Panc1 (cell line): Measurements from ENCODE around the gene NTMT1. TPM values are rescaled to one million over a fixed set of nuclear protein-coding genes. Genes with fewer than 3 reads are reported as not detected.
A peak's percentile ranks its signal among the peaks of the same experiment; 100 is the strongest.
"Not testable (repeated sequence)": the region's sequence is repeated elsewhere in the genome, so short reads cannot be mapped to it uniquely, and the experiment has no call there.

Source experiments
- ATAC-seq: fragments of 200-7000 bp; cut with Tn5 transposase; 2 replicates; pipeline ENCODE4 v1.9.1; 2020; ENCODE audit warnings: mild to moderate bottlenecking, moderate library complexity
- BruUV-seq: library from RNA; stranded (reverse); fragments of 400-500 nt; replicated peaks from 2 replicates; lab custom pipeline; 2021; lab: Mats Ljungman, UMichigan
- CTCF ChIA-PET: fragments of 300-600 bp; sonication (Branson Sonifier 250); formaldehyde crosslinking; loops from one replicate; lab custom pipeline; 2022; ENCODE audit warnings: antibody characterized with exemption; lab: Charles Lee
- POLR2A ChIA-PET: fragments of 300-600 bp; sonication (Branson Sonifier 250); formaldehyde crosslinking; loops from one replicate; lab custom pipeline; 2022; ENCODE audit warnings: antibody characterized with exemption; lab: Charles Lee
- DNase-seq: peaks from one replicate; pipeline ENCODE4 v3.0.0-alpha.2; 2010; ENCODE audit warnings: low read depth, low spot score
- H3K27ac ChIP-seq: 2 replicates; pipeline ENCODE4 v1.5.1; 2011; ENCODE audit warnings: mild to moderate bottlenecking, low read length, inconsistent platforms
- H3K27me3 ChIP-seq: fragments of 200-500 bp; sonication (Bioruptor generic); 2 replicates; pipeline ENCODE4 v1.6.0; 2014; ENCODE audit warnings: low read length, inconsistent platforms; ENCODE audit not compliant: control insufficient read depth, insufficient read depth
- H3K36me3 ChIP-seq: fragments of 200-500 bp; sonication (Bioruptor generic); 2 replicates; pipeline ENCODE4 v1.5.1; 2014; ENCODE audit warnings: inconsistent platforms, mild to moderate bottlenecking, low read length, moderate library complexity; ENCODE audit not compliant: control insufficient read depth, insufficient read depth
- H3K4me1 ChIP-seq: 2 replicates; pipeline ENCODE4 v1.5.1; 2011; ENCODE audit warnings: inconsistent platforms, mild to moderate bottlenecking, low read length, moderate library complexity; ENCODE audit not compliant: control insufficient read depth, insufficient read depth
- H3K4me3 ChIP-seq, 2 experiments: 2 replicates each; pipeline ENCODE4 v1.5.1; 2011 to 2012; ENCODE audit warnings: low read depth in 2 of 2, low read length in 2 of 2, mild to moderate bottlenecking in 2 of 2, inconsistent platforms in 1 of 2, moderate library complexity in 1 of 2
- H3K9me3 ChIP-seq: fragments of 200-500 bp; sonication (Bioruptor generic); 2 replicates; pipeline ENCODE4 v1.5.1; 2014; ENCODE audit warnings: low read depth, mild to moderate bottlenecking, inconsistent platforms, low read length, moderate library complexity; ENCODE audit not compliant: control insufficient read depth, insufficient read depth
- POLR2AphosphoS5 ChIP-seq: IDR thresholded peaks from 2 replicates; pipeline ENCODE4 v1.6.1; 2012; ENCODE audit warnings: mild to moderate bottlenecking, low read depth, low read length, moderate library complexity
- SIN3A ChIP-seq: IDR thresholded peaks from 2 replicates; pipeline ENCODE4 v1.6.1; 2012; ENCODE audit warnings: low read depth, mild to moderate bottlenecking, low read length, moderate library complexity, borderline replicate concordance; ENCODE audit not compliant: insufficient read depth
- TCF7L2 ChIP-seq: IDR thresholded peaks from 2 replicates; pipeline ENCODE4 v1.6.1; 2011; ENCODE audit warnings: mild to moderate bottlenecking, low read depth, low read length, inconsistent platforms
- in situ Hi-C: cut with HindIII; loops from 2 replicates; pipeline ENCODE4 v1.10.0; 2016; ENCODE audit warnings: low sequenced_read_pairs, low pct_unique_long_range_greater_than_20kb
- intact Hi-C: fragments of 100-400 bp; cut with micrococcal nuclease; formaldehyde crosslinking; loops from one replicate; pipeline ENCODE4 v1.10.0; 2022; ENCODE audit not compliant: unreplicated experiment
- total RNA-seq: library from RNA; stranded (reverse); gene quantifications from one replicate; pipeline ENCODE4 v1.2.1, GENCODE V29; 2021; ENCODE audit not compliant: unreplicated experiment
- TF ChIP-seq, protein P1 (sequence below), 2 experiments: IDR thresholded peaks; 2 replicates each; pipeline ENCODE4 v1.6.1; 2011 to 2012; ENCODE audit warnings: low read depth in 2 of 2, control low read depth in 1 of 2, low read length in 1 of 2, mild to moderate bottlenecking in 1 of 2, moderate library complexity in 1 of 2; ENCODE audit not compliant: insufficient read depth in 1 of 2
- TF ChIP-seq, protein P2 (sequence below): fragments of 450-650 bp; IDR thresholded peaks from 2 replicates; pipeline ENCODE4 v1.5.1; 2017; ENCODE audit warnings: mild to moderate bottlenecking

Gene NTMT1
- total RNA-seq, 1 experiment from 2014 or later, result 47.5 TPM

DNA sequence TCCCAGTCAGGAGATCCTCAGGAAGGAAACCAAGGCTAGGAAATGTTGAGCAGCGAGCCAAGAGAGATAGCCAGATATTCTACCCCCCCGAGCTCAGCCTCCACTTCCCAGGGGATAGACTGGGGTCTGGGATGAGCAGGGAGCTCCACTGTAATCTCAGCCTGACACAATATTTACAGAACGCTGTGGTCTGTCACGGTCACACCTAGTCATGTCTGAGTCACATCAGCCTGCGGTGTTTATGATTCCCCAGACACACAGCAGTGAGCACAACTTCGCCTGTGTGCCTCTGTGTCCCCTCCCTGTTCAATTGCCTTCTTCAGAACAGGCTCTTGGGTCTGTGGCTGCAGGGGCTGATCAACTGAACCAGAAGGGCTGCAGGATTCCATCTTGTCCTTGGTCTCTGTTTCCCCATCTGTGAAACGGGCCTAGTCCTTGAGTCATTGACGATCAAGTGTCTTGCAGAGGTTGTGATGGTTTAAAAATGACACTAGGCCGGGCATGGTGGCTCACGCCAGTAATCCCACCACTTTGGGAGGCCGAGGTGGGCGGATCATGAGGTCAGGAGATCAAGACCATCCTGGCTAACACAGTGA, 30.9 kb downstream of the NTMT1 start:
- in situ Hi-C loops, result no loop called here
- TF ChIP-seq, protein P1, sequence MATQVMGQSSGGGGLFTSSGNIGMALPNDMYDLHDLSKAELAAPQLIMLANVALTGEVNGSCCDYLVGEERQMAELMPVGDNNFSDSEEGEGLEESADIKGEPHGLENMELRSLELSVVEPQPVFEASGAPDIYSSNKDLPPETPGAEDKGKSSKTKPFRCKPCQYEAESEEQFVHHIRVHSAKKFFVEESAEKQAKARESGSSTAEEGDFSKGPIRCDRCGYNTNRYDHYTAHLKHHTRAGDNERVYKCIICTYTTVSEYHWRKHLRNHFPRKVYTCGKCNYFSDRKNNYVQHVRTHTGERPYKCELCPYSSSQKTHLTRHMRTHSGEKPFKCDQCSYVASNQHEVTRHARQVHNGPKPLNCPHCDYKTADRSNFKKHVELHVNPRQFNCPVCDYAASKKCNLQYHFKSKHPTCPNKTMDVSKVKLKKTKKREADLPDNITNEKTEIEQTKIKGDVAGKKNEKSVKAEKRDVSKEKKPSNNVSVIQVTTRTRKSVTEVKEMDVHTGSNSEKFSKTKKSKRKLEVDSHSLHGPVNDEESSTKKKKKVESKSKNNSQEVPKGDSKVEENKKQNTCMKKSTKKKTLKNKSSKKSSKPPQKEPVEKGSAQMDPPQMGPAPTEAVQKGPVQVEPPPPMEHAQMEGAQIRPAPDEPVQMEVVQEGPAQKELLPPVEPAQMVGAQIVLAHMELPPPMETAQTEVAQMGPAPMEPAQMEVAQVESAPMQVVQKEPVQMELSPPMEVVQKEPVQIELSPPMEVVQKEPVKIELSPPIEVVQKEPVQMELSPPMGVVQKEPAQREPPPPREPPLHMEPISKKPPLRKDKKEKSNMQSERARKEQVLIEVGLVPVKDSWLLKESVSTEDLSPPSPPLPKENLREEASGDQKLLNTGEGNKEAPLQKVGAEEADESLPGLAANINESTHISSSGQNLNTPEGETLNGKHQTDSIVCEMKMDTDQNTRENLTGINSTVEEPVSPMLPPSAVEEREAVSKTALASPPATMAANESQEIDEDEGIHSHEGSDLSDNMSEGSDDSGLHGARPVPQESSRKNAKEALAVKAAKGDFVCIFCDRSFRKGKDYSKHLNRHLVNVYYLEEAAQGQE (IDR thresholded peaks at IDR 0.05; ENCODE audit: insufficient read depth in 1 of 2, low read depth in 2 of 2, low read length in 1 of 2), result no peak
- TF ChIP-seq TCF7L2, result no peak
- TF ChIP-seq POLR2AphosphoS5, result no peak
- no peak for TF ChIP-seq SIN3A
- TF ChIP-seq, protein P2, sequence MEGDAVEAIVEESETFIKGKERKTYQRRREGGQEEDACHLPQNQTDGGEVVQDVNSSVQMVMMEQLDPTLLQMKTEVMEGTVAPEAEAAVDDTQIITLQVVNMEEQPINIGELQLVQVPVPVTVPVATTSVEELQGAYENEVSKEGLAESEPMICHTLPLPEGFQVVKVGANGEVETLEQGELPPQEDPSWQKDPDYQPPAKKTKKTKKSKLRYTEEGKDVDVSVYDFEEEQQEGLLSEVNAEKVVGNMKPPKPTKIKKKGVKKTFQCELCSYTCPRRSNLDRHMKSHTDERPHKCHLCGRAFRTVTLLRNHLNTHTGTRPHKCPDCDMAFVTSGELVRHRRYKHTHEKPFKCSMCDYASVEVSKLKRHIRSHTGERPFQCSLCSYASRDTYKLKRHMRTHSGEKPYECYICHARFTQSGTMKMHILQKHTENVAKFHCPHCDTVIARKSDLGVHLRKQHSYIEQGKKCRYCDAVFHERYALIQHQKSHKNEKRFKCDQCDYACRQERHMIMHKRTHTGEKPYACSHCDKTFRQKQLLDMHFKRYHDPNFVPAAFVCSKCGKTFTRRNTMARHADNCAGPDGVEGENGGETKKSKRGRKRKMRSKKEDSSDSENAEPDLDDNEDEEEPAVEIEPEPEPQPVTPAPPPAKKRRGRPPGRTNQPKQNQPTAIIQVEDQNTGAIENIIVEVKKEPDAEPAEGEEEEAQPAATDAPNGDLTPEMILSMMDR, result no peak
- H3K9me3 ChIP-seq, result no peaks in the 10 kb centered on the region
- peak; percentile 53 for DNase-seq
- H3K4me3 ChIP-seq, result no peak overlapping the region
- intact Hi-C loops, result no loop called here
- BruUV-seq, result no TSS peak
- no peak overlapping the region for H3K27ac ChIP-seq
- ChIA-PET CTCF (interaction anchor here (0.5 kb wide), 1 partner anchor 13 kb away, joined by 3 read pairs; no protein-coding TSS in a partner anchor), POLR2A (interaction anchor here (0.8 kb wide), 1 partner anchor 31 kb away, joined by 5 read pairs; the partner anchor contains the start of gene NTMT1)
- no peaks in the 10 kb centered on the region for H3K27me3 ChIP-seq
- ATAC-seq, result peak; percentile 95
- H3K36me3 ChIP-seq, result no peaks in the 10 kb centered on the region
- peaks cover 3% of the 10 kb centered on the region; the same call in 1 of the 2 replicates for H3K4me1 ChIP-seq

DNA sequence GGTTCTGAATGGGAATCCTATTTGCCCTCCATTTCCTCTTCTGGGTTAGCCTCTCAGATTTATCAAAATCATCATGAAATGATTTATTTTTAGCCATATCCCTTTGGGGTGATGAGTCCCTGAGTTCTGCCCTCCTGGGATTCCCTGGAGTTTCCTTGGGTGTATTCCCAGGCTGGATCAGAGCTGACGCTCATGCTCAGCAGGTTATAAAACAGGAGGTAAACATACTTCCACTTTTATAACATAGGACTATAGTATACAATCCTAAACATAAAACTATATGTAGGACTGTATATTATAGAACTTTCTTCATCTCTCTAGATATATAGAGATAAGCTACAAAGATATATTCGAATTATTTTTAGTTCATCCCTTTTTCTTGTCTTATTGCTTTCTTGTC, 35.1 kb downstream of the NTMT1 start:
- ChIA-PET CTCF (no interaction called here), POLR2A (no interaction called here)
- TF ChIP-seq, protein P1 (IDR thresholded peaks at IDR 0.05; ENCODE audit: insufficient read depth in 1 of 2, low read depth in 2 of 2, low read length in 1 of 2), result no peak
- TF ChIP-seq, protein P2, result no peak
- no peak for TF ChIP-seq TCF7L2
- no peak for TF ChIP-seq SIN3A
- no peak for TF ChIP-seq POLR2AphosphoS5
- in situ Hi-C loops (no loop called here), intact Hi-C loops (no loop called here)
- no TSS peak for BruUV-seq
- Histone ChIP-seq H3K36me3 (no peaks in the 10 kb centered on the region), H3K27me3 (no peaks in the 10 kb centered on the region), H3K4me1 (peaks cover 3% of the 10 kb centered on the region; the same call in 1 of the 2 replicates), H3K4me3 (no peak overlapping the region), H3K27ac (no peak overlapping the region), H3K9me3 (no peaks in the 10 kb centered on the region)
- no peak for DNase-seq
- no peak for ATAC-seq

DNA sequence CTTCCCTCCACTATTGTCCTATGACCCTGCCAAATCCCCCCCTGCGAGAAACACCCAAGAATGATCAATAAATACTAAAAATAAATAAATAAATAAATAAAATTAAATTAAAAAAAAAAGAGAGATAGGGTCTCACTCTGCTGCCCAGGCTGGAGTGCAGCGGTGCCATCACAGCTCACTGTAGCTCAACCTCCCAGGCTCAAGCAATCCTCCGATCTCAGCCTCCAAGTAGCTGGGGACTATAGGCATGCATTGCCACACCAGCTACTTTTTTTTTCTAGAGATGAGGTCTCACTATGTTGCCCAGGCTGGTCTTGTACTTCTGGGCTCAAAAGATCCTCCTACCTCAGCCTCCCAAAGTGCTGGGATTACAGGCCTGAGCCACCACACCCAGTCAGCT, 36.3 kb downstream of the NTMT1 start:
- DNase-seq, CTCF ChIA-PET, H3K4me1 ChIP-seq, H3K27ac ChIP-seq, POLR2A ChIA-PET, H3K27me3 ChIP-seq, BruUV-seq, in situ Hi-C loops, ATAC-seq, intact Hi-C loops, H3K4me3 ChIP-seq, H3K9me3 ChIP-seq, H3K36me3 ChIP-seq: not testable (repeated sequence)
